Fibroblast of upper back skin (primary cell): Measurements from ENCODE around the gene ANK3.
"Not testable (repeated sequence)": the region's sequence is repeated elsewhere in the genome, so short reads cannot be mapped to it uniquely, and the experiment has no call there.

ENCODE experiments used
- DNase-seq: peaks from one replicate; pipeline ENCODE4 v3.0.0-alpha.2; 2013

Gene ANK3

GRCh38 chr10:60299961-60300883 is 89.5 kb downstream of the ANK3 start:
- peak; percentile 59 for DNase-seq

- no peak for DNase-seq
Observed at GRCh38 chr10:60299390-60299778, 90.3 kb downstream of the ANK3 start.

- no peak for DNase-seq
Observed at GRCh38 chr10:60298408-60299389, 91.0 kb downstream of the ANK3 start.

GRCh38 chr10:60296073-60296472 is 93.6 kb downstream of the ANK3 start:
- no peak for DNase-seq

GRCh38 chr10:60295028-60295937 is 94.4 kb downstream of the ANK3 start:
- DNase-seq: no peak

GRCh38 chr10:60293581-60294175 is 96.0 kb downstream of the ANK3 start:
- DNase-seq: peak; percentile 32

- DNase-seq: no peak
Observed at GRCh38 chr10:60292998-60293397, 96.7 kb downstream of the ANK3 start.

GRCh38 chr10:60292536-60292935 is 97.1 kb downstream of the ANK3 start:
- DNase-seq: not testable (repeated sequence)

- peak; percentile 49 for DNase-seq
Observed at GRCh38 chr10:60291344-60291930, 98.2 kb downstream of the ANK3 start.

GRCh38 chr10:60290558-60290957 is 99.1 kb downstream of the ANK3 start:
- no peak for DNase-seq

- DNase-seq: no peak
Observed at GRCh38 chr10:60289800-60290199, 99.9 kb downstream of the ANK3 start.

- no peak for DNase-seq
Observed at GRCh38 chr10:60288256-60288655, 101.4 kb downstream of the ANK3 start.

GRCh38 chr10:60286559-60286958 is 103.1 kb downstream of the ANK3 start:
- no peak for DNase-seq

- DNase-seq: peak; percentile 41
Observed at GRCh38 chr10:60283397-60283796, 106.3 kb downstream of the ANK3 start.

GRCh38 chr10:60282771-60283353 is 106.8 kb downstream of the ANK3 start:
- DNase-seq: peak; percentile 73

GRCh38 chr10:60281792-60282353 is 107.8 kb downstream of the ANK3 start:
- DNase-seq: no peak

GRCh38 chr10:60281331-60281730 is 108.3 kb downstream of the ANK3 start:
- DNase-seq: no peak

GRCh38 chr10:60280475-60280874 is 109.2 kb downstream of the ANK3 start:
- no peak for DNase-seq

- peak; percentile 33 for DNase-seq
Observed at GRCh38 chr10:60277656-60278055, 112.0 kb downstream of the ANK3 start.

- DNase-seq: no peak
Observed at GRCh38 chr10:60276232-60276631, 113.4 kb downstream of the ANK3 start.
